ENCODE data around the gene PBX2.

PBX2 gene

GRCh38 chr6:32183483-32184083 lies 6.4 kb downstream of the PBX2 start:
- H3K4me3 ChIP-seq (ENCODE audit: low read length), result no peak overlapping the region
- no peak for TF ChIP-seq CTCF (conservative IDR thresholded peaks at IDR 0.05; ENCODE audit: low read depth, low read length)
- DNase-seq (ENCODE audit: low read depth), result no peak

GRCh38 chr6:32183030-32183429 lies 7.0 kb downstream of the PBX2 start:
- TF ChIP-seq CTCF (conservative IDR thresholded peaks at IDR 0.05; ENCODE audit: low read depth, low read length), result no peak
- H3K4me3 ChIP-seq (ENCODE audit: low read length), result no peak overlapping the region
- DNase-seq (ENCODE audit: low read depth), result no peak

GRCh38 chr6:32182555-32182981 lies 7.4 kb downstream of the PBX2 start:
- TF ChIP-seq CTCF (conservative IDR thresholded peaks at IDR 0.05; ENCODE audit: low read depth, low read length), result no peak
- DNase-seq (ENCODE audit: low read depth), result no peak
- no peak overlapping the region for H3K4me3 ChIP-seq (ENCODE audit: low read length)

- TF ChIP-seq CTCF (conservative IDR thresholded peaks at IDR 0.05; ENCODE audit: low read depth, low read length), result no peak
- H3K4me3 ChIP-seq (ENCODE audit: low read length), result no peak overlapping the region
- no peak for DNase-seq (ENCODE audit: low read depth)
Observed at GRCh38 chr6:32181915-32182529, 8.0 kb downstream of the PBX2 start.

- H3K4me3 ChIP-seq (ENCODE audit: low read length), result no peak overlapping the region
- DNase-seq (ENCODE audit: low read depth), result no peak
- no peak for TF ChIP-seq CTCF (conservative IDR thresholded peaks at IDR 0.05; ENCODE audit: low read depth, low read length)
Observed at GRCh38 chr6:32181148-32181702, 8.8 kb downstream of the PBX2 start.

- DNase-seq (ENCODE audit: low read depth), result no peak
- H3K4me3 ChIP-seq (ENCODE audit: low read length), result no peak overlapping the region
- no peak for TF ChIP-seq CTCF (conservative IDR thresholded peaks at IDR 0.05; ENCODE audit: low read depth, low read length)
Observed at GRCh38 chr6:32179766-32180405, 10.1 kb downstream of the PBX2 start.

Measured in retinal pigment epithelial cell (primary cell).